ENCODE results near the gene PLRG1.

PLRG1 gene

DNA sequence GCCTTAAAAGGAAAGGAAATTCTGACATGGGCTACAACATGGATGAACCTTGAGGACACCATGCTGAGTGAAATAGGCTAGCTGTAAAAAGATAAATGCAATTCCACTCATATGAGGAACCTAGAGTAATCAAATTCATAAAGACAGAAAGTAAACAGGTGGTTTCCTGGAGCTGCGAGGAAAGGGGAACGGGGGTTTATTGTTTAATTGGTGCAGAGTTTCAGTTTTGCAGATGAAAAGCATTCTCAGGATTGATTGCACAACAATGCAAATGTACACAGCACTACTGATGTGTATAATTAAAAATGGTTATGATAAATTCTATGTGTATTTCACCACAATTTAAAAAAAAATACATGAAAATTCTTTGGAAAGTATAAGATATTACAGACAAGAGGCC is 24.0 kb downstream of the PLRG1 start:
- no peak for TF ChIP-seq POLR2A (IDR thresholded peaks at IDR 0.05; ENCODE audit: extremely low read depth, insufficient read length)
- no peak for TF ChIP-seq MYC (IDR thresholded peaks at IDR 0.05; ENCODE audit: low read depth, low read length)
- TF ChIP-seq, protein P1, sequence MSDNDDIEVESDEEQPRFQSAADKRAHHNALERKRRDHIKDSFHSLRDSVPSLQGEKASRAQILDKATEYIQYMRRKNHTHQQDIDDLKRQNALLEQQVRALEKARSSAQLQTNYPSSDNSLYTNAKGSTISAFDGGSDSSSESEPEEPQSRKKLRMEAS (IDR thresholded peaks at IDR 0.05; ENCODE audit: low read depth, low read length): no peak
- TF ChIP-seq, protein P2, sequence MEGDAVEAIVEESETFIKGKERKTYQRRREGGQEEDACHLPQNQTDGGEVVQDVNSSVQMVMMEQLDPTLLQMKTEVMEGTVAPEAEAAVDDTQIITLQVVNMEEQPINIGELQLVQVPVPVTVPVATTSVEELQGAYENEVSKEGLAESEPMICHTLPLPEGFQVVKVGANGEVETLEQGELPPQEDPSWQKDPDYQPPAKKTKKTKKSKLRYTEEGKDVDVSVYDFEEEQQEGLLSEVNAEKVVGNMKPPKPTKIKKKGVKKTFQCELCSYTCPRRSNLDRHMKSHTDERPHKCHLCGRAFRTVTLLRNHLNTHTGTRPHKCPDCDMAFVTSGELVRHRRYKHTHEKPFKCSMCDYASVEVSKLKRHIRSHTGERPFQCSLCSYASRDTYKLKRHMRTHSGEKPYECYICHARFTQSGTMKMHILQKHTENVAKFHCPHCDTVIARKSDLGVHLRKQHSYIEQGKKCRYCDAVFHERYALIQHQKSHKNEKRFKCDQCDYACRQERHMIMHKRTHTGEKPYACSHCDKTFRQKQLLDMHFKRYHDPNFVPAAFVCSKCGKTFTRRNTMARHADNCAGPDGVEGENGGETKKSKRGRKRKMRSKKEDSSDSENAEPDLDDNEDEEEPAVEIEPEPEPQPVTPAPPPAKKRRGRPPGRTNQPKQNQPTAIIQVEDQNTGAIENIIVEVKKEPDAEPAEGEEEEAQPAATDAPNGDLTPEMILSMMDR (IDR thresholded peaks at IDR 0.05; ENCODE audit: low read depth, low read length): no peak

DNA sequence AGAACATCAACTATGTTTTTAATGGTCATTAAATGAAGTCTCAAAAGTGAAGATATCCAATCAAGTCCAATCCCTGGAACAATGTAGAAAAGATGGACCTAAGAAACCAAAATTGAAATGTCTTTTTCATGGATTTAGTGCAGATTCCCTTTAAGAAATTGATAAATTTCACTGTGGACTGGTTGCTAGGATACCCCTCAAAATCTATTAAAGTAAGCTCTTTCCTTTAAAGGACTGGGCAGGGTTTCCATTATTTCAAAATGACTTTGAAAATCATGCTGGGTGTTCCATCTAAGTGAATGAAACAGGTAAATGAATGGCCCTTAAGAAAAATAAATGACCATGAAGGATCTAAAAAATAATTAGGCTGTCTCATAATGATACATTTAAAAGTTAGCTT is 28.6 kb downstream of the PLRG1 start:
- no peak overlapping the region for H3K4me3 ChIP-seq (ENCODE audit: low read depth, low read length)
- TF ChIP-seq POLR2A (IDR thresholded peaks at IDR 0.05; ENCODE audit: extremely low read depth, insufficient read length): no peak
- TF ChIP-seq MYC (IDR thresholded peaks at IDR 0.05; ENCODE audit: low read depth, low read length): no peak
- no peak for DNase-seq (ENCODE audit: low read depth)

More for the DNA sequence above, 24.0 kb downstream of the PLRG1 start:
- no peak overlapping the region for H3K4me3 ChIP-seq (ENCODE audit: low read depth, low read length)
- DNase-seq (ENCODE audit: low read depth): peak; percentile 3

DNA sequence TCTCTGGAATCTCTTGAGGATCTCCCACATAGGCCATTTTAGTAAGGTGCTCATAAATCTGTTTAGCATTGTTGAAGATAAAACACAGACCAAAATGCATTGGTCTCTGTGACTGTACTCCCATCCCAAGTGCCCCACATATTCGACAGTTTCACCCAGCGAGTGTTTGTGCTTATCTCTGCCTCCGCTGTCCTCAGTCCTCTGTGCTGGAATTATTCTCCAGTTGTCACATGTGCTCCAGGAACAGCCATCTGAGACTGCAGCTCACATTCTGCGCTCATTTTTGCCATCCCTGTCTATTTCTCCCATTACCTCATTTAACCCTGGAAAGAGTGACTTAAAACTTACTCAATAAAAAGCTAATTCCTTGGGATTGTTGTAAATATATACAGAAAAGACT is 31.0 kb downstream of the PLRG1 start:
- TF ChIP-seq, protein P2 (IDR thresholded peaks at IDR 0.05; ENCODE audit: low read depth, low read length): no peak
- TF ChIP-seq, protein P1 (IDR thresholded peaks at IDR 0.05; ENCODE audit: low read depth, low read length): no peak
- TF ChIP-seq MYC (IDR thresholded peaks at IDR 0.05; ENCODE audit: low read depth, low read length) (no peak), POLR2A (IDR thresholded peaks at IDR 0.05; ENCODE audit: extremely low read depth, insufficient read length) (no peak)
- DNase-seq (ENCODE audit: low read depth): no peak
- H3K4me3 ChIP-seq (ENCODE audit: low read depth, low read length): no peak overlapping the region

DNA sequence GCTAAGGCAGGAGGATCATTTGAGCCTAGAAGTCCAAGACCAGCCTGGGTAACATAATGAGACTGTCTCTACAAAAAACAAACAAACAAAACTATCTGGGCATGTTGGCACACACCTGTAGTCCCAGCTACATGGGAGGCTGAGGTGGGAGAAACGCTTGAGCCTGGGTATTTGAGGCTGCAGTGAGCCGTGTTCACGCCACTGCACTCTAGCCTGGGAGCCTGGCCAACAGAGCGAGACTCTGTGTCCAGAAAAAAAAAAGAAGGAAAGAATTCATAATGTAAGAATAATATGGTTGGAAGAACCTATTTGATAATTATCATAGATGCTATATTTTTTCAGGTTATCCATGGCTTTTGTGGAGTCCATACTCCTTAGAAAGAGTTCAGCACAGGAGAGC is 32.6 kb downstream of the PLRG1 start:
- DNase-seq (ENCODE audit: low read depth): no peak
- TF ChIP-seq, protein P1 (IDR thresholded peaks at IDR 0.05; ENCODE audit: low read depth, low read length): no peak
- TF ChIP-seq POLR2A (IDR thresholded peaks at IDR 0.05; ENCODE audit: extremely low read depth, insufficient read length) (no peak), MYC (IDR thresholded peaks at IDR 0.05; ENCODE audit: low read depth, low read length) (no peak)
- TF ChIP-seq, protein P2 (IDR thresholded peaks at IDR 0.05; ENCODE audit: low read depth, low read length): no peak
- no peak overlapping the region for H3K4me3 ChIP-seq (ENCODE audit: low read depth, low read length)

DNA sequence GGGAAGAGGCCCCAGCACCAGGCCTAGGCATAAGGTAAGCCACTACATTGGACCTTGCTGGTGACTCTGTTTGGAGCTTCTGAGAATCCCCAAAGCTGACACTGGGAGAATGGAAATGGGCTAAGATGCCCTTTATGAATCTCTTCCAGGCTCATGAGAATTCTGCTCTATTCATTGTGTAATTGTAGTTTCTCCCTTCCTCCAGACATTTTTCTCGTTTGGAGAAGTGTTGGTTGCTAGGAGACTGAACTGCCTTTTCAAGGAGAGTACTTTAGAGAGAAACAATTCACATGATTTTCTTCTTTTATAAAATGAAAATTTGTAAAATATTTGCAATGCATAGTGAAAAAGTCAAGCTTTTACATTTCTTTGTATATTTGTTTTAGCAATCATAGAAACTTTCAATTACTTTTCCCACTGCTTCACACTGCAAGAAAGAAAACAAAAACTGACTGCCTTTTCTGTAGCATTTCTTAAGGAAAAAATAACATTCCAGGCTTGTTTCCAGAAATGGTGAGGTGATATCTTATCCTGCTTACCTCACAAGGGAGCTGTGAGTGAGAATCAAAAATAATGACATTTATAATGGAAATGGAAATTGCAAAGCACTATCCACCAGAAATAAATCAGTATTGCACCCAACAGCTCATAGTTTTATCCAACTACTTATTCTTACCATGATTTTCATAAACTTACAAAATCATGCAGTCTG is 33.7 kb downstream of the PLRG1 start:
- H3K4me3 ChIP-seq (ENCODE audit: low read depth, low read length): no peak overlapping the region
- DNase-seq (ENCODE audit: low read depth): no peak
- TF ChIP-seq POLR2A (IDR thresholded peaks at IDR 0.05; ENCODE audit: extremely low read depth, insufficient read length) (no peak), MYC (IDR thresholded peaks at IDR 0.05; ENCODE audit: low read depth, low read length) (no peak)
- TF ChIP-seq, protein P1 (IDR thresholded peaks at IDR 0.05; ENCODE audit: low read depth, low read length): no peak
- TF ChIP-seq, protein P2 (IDR thresholded peaks at IDR 0.05; ENCODE audit: low read depth, low read length): no peak

DNA sequence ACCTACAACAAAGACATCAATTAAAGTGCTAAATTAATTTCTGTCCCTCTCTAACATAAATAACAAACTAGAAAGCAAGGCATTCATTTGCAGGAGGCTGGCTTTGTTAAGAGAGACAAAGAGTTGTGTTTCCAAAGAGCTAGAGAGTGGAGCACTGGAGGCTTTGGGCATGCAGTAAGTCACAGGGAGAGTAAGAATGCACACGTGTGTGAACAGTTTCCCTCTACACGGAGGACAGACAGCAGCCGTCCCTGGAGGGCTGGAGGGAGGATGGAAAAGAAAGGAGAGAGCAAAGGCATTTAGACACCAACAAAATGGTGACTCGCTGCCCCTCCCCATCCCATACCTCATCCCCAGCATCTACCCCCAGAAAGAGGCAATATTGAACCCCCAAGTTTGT is 38.2 kb downstream of the PLRG1 start:
- no peak for DNase-seq (ENCODE audit: low read depth)
- no peak overlapping the region for H3K4me3 ChIP-seq (ENCODE audit: low read depth, low read length)
- TF ChIP-seq, protein P1 (IDR thresholded peaks at IDR 0.05; ENCODE audit: low read depth, low read length): no peak
- TF ChIP-seq, protein P2 (IDR thresholded peaks at IDR 0.05; ENCODE audit: low read depth, low read length): no peak
